22Rv1 (cell line): ENCODE measurements around the gene ASB13.

Experiments used
- ZFX ChIP-seq: fragments of 450-650 bp; IDR thresholded peaks from 2 replicates; pipeline ENCODE4 v1.6.1; 2017; ENCODE audit warnings: antibody characterized with exemption, borderline replicate concordance
- TF ChIP-seq, protein P1 (sequence below): fragments of 450-650 bp; IDR thresholded peaks from 2 replicates; pipeline ENCODE4 v1.5.1; 2017; ENCODE audit warnings: mild to moderate bottlenecking

- TF ChIP-seq, protein P1, sequence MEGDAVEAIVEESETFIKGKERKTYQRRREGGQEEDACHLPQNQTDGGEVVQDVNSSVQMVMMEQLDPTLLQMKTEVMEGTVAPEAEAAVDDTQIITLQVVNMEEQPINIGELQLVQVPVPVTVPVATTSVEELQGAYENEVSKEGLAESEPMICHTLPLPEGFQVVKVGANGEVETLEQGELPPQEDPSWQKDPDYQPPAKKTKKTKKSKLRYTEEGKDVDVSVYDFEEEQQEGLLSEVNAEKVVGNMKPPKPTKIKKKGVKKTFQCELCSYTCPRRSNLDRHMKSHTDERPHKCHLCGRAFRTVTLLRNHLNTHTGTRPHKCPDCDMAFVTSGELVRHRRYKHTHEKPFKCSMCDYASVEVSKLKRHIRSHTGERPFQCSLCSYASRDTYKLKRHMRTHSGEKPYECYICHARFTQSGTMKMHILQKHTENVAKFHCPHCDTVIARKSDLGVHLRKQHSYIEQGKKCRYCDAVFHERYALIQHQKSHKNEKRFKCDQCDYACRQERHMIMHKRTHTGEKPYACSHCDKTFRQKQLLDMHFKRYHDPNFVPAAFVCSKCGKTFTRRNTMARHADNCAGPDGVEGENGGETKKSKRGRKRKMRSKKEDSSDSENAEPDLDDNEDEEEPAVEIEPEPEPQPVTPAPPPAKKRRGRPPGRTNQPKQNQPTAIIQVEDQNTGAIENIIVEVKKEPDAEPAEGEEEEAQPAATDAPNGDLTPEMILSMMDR: no peak
- no peak for TF ChIP-seq ZFX
Observed at GRCh38 chr10:5692461-5693358, 26.3 kb upstream of the ASB13 start.
